MCF 10A (cell line): Measurements from ENCODE around the gene ZDHHC16. TPM values are rescaled to one million over a fixed set of nuclear protein-coding genes. Genes with fewer than 3 reads are reported as not detected.
A peak's percentile ranks its signal among the peaks of the same experiment; 100 is the strongest.

Experiments
- BruUV-seq: library from RNA; stranded (reverse); fragments of 400-500 nt; replicated peaks from 2 replicates; lab custom pipeline; 2021; lab: Mats Ljungman, UMichigan
- CTCF ChIA-PET: fragments of 300-600 bp; sonication (Branson Sonifier 250); formaldehyde crosslinking; extraction: SDS; loops from one replicate; lab custom pipeline; 2021; ENCODE audit warnings: antibody characterized with exemption, inconsistent platforms; lab: Yijun Ruan, JAX
- POLR2A ChIA-PET: fragments of 300-600, 350-650 bp; sonication (Branson Sonifier 250); formaldehyde crosslinking; extraction: SDS; loops from one replicate; lab custom pipeline; 2020; ENCODE audit warnings: antibody characterized with exemption, inconsistent platforms; lab: Yijun Ruan, JAX
- DNase-seq: peaks from one replicate; pipeline ENCODE4 v3.0.0-alpha.2; 2018; ENCODE audit not compliant: unreplicated experiment
- H3K27ac Mint-ChIP-seq: one replicate; pipeline ENCODE4 v1.8.0; 2022; ENCODE audit warnings: mild to moderate bottlenecking, low read depth, mixed read lengths; ENCODE audit not compliant: unreplicated experiment
- H3K27me3 Mint-ChIP-seq: one replicate; pipeline ENCODE4 v1.8.0; 2022; ENCODE audit warnings: mixed read lengths; ENCODE audit not compliant: insufficient read depth, unreplicated experiment
- H3K36me3 Mint-ChIP-seq: one replicate; pipeline ENCODE4 v1.8.0; 2022; ENCODE audit warnings: mild to moderate bottlenecking, moderate library complexity, mixed read lengths; ENCODE audit not compliant: insufficient read depth, unreplicated experiment
- H3K4me1 Mint-ChIP-seq: one replicate; pipeline ENCODE4 v1.8.0; 2022; ENCODE audit warnings: mixed read lengths; ENCODE audit not compliant: insufficient read depth, unreplicated experiment
- H3K4me3 Mint-ChIP-seq: one replicate; pipeline ENCODE4 v1.8.0; 2022; ENCODE audit warnings: mild to moderate bottlenecking, moderate library complexity, mixed read lengths; ENCODE audit not compliant: unreplicated experiment
- H3K9me3 Mint-ChIP-seq: one replicate; pipeline ENCODE4 v1.8.0; 2022; ENCODE audit warnings: mixed read lengths; ENCODE audit not compliant: unreplicated experiment
- intact Hi-C: fragments of 100-400 bp; cut with micrococcal nuclease; formaldehyde crosslinking; loops from 2 replicates; pipeline ENCODE4 v1.14.1; 2022
- total RNA-seq: library from RNA; stranded (reverse); gene quantifications from 2 replicates; pipeline ENCODE4 v1.2.3, GENCODE V29; 2022
- TF ChIP-seq, protein P1 (sequence below): fragments of 200-600 bp; IDR thresholded peaks from one replicate; pipeline ENCODE4 v1.8.0; 2022; ENCODE audit warnings: antibody characterized with exemption, mild to moderate bottlenecking; ENCODE audit not compliant: unreplicated experiment

The ZDHHC16 gene
- total RNA-seq, 1 experiment from 2014 or later: 48.0 TPM

DNA sequence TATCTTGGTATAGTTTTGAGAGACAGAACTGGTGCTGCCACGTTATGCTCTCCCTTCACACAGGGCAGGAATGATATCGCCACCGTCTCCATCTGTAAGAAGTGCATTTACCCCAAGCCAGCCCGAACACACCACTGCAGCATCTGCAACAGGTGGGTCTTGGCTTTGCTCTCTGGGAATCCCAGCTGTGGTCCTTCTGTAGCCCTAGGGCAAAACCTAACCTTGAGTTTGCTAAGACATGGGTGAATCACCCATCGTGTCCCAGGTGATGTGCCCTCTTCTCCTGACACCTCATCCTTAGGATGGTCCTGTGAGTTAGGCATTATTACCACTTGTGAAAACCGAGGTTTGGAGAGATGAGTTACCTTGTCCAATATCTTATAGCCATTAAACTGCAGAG is 6.4 kb downstream of the ZDHHC16 start:
- Mint-ChIP-seq H3K4me3 (no peak overlapping the region), H3K9me3 (no peaks in the 10 kb centered on the region), H3K27me3 (no peaks in the 10 kb centered on the region)

DNA sequence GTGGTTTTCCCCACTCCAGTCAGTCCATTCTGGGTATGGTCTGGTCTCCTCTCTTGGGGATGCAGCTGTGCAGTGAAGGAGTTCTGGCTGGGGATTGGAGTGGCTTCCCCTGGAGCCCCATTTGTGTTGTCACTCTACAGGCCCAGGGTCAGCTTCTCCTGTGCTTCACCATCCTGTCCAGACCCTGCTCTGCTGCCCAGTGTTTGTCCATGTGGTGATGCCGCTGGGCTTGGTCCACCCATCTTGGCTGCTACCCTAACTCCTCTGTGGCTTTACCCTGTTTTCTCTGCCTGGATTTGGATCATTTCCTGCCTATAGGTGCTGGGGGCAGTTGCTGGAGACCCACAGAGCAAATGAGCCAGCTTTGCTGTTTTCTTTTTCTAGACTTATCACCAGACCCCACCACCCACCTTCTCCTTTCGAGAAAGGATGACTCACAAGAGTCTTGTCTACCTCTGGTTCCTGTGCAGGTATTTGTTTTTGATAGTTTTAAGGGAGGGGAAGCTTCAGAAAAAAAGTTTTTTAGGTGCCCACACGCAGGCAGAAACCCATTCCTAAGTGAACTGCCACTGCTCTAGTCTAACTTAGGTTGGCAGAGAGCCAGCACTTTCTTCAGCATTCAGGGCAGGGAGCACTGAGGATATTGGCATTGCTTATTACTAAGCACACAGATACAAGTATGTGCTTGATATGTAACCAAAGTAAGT is 8.5 kb downstream of the ZDHHC16 start:
- Mint-ChIP-seq H3K4me1 (peaks cover 8% of the 10 kb centered on the region), H3K9me3 (no peaks in the 10 kb centered on the region), H3K4me3 (no peak overlapping the region), H3K27ac (no peak overlapping the region), H3K36me3 (peaks cover 84% of the 10 kb centered on the region), H3K27me3 (no peaks in the 10 kb centered on the region)
- intact Hi-C loops: no loop called here
- no TSS peak for BruUV-seq
- POLR2A ChIA-PET: interaction anchor here (0.5 to 1.8 kb wide), 6 partner anchors 10 to 200 kb away, joined by 3 to 5 read pairs (median 4); partner anchors contain the start of gene UBTD1
- CTCF ChIA-PET: interaction anchor here (0.7 to 2.6 kb wide), 6 partner anchors 11 to 158 kb away, joined by 3 to 12 read pairs (median 4); no protein-coding TSS in a partner anchor
- TF ChIP-seq, protein P1, sequence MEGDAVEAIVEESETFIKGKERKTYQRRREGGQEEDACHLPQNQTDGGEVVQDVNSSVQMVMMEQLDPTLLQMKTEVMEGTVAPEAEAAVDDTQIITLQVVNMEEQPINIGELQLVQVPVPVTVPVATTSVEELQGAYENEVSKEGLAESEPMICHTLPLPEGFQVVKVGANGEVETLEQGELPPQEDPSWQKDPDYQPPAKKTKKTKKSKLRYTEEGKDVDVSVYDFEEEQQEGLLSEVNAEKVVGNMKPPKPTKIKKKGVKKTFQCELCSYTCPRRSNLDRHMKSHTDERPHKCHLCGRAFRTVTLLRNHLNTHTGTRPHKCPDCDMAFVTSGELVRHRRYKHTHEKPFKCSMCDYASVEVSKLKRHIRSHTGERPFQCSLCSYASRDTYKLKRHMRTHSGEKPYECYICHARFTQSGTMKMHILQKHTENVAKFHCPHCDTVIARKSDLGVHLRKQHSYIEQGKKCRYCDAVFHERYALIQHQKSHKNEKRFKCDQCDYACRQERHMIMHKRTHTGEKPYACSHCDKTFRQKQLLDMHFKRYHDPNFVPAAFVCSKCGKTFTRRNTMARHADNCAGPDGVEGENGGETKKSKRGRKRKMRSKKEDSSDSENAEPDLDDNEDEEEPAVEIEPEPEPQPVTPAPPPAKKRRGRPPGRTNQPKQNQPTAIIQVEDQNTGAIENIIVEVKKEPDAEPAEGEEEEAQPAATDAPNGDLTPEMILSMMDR: no peak
- peak; percentile 51 for DNase-seq

More for the DNA sequence above, 6.4 kb downstream of the ZDHHC16 start:
- H3K4me1 Mint-ChIP-seq: peaks cover 13% of the 10 kb centered on the region
- no TSS peak for BruUV-seq
- no peak for DNase-seq
- no peak overlapping the region for H3K27ac Mint-ChIP-seq
- intact Hi-C loops: no loop called here
- POLR2A ChIA-PET: interaction anchor here (1.0 to 1.9 kb wide), 3 partner anchors 13 to 52 kb away, joined by 3 to 5 read pairs (median 4); no protein-coding TSS in a partner anchor
- CTCF ChIA-PET: interaction anchor here (0.7 to 2.6 kb wide), 5 partner anchors 11 to 160 kb away, joined by 3 to 12 read pairs (median 7); no protein-coding TSS in a partner anchor
- peaks cover 63% of the 10 kb centered on the region for H3K36me3 Mint-ChIP-seq
- TF ChIP-seq, protein P1: no peak

DNA sequence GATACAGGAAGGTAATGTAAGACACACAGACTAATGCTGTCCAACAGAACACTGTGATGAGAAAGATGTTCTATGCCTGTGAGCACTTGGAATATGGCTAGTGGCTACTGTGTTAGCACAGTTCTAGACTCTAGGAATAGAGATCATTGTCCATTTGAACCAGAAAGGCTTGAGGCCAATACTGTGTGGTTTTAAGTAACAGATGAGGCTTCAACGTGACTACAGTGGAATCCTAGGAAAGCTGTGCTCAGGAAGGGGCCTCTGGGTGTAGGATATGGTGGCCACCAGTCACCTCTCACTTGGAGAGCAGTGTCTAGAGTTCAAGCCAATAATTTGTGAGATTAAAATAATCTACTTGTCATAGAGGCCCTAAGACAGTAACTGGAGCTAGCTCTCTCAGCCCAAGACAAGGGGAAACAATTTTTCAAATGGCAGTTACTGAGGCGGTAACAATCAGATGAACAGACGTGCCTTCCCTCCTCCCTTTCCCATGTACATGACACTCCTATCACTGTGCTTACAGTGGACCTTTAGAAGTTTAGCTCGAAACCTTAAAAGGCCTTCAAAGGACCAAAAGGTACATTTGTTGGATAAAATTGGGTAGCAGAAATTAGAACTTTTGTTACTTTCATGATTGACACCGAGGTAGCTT is 10.2 kb downstream of the ZDHHC16 start:
- no peak overlapping the region for H3K27ac Mint-ChIP-seq
- TF ChIP-seq, protein P1: no peak
- POLR2A ChIA-PET: interaction anchor here (0.6 to 2.0 kb wide), 5 partner anchors 8 to 185 kb away, joined by 3 to 6 read pairs (median 3); no protein-coding TSS in a partner anchor
- peaks cover 91% of the 10 kb centered on the region for H3K36me3 Mint-ChIP-seq
- CTCF ChIA-PET: interaction anchor here (0.6 to 2.0 kb wide), 6 partner anchors 8 to 156 kb away, joined by 3 to 13 read pairs (median 6); no protein-coding TSS in a partner anchor
- H3K27me3 Mint-ChIP-seq: no peaks in the 10 kb centered on the region
- DNase-seq: no peak
- no TSS peak for BruUV-seq
- intact Hi-C loops: no loop called here
- H3K9me3 Mint-ChIP-seq: no peaks in the 10 kb centered on the region
- H3K4me1 Mint-ChIP-seq: no peaks in the 10 kb centered on the region
- H3K4me3 Mint-ChIP-seq: no peak overlapping the region

DNA sequence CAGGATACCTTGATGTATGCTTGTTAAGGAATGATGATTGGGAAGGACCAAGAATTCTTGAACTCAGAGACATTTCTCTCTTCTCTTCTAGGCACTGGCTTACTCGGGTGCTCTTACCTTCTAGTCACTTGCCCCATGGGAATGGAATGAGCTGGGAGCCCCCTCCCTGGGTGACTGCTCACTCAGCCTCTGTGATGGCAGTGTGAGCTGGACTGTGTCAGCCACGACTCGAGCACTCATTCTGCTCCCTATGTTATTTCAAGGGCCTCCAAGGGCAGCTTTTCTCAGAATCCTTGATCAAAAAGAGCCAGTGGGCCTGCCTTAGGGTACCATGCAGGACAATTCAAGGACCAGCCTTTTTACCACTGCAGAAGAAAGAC is 10.7 kb downstream of the ZDHHC16 start:
- Mint-ChIP-seq H3K4me3 (no peak overlapping the region), H3K27me3 (no peaks in the 10 kb centered on the region), H3K27ac (no peak overlapping the region), H3K4me1 (no peaks in the 10 kb centered on the region), H3K36me3 (peaks cover 90% of the 10 kb centered on the region), H3K9me3 (no peaks in the 10 kb centered on the region)
- no peak for DNase-seq
- POLR2A ChIA-PET: interaction anchor here (0.9 to 2.0 kb wide), 4 partner anchors 9 to 185 kb away, joined by 3 to 6 read pairs (median 4); no protein-coding TSS in a partner anchor
- no TSS peak for BruUV-seq
- intact Hi-C loops: no loop called here
- TF ChIP-seq, protein P1: no peak
- CTCF ChIA-PET: interaction anchor here (0.6 to 2.0 kb wide), 5 partner anchors 10 to 156 kb away, joined by 3 to 13 read pairs (median 7); no protein-coding TSS in a partner anchor
